ENCODE measurements around the gene CD5L.

Gene CD5L

GRCh38 chr1:157829210-157829609 lies 12.4 kb downstream of the CD5L start:
- H3K36me3 ChIP-seq (ENCODE audit: control insufficient read depth, low read length) = no peaks in the 10 kb centered on the region
- peaks cover 13% of the 10 kb centered on the region for H3F3A ChIP-seq (ENCODE audit: control insufficient read depth, insufficient read depth)
- no peaks in the 10 kb centered on the region for H3K9me2 ChIP-seq (replicated peaks; ENCODE audit: control insufficient read depth, low read length)
- H3K27me3 ChIP-seq (ENCODE audit: control insufficient read depth, low read length) = no peaks in the 10 kb centered on the region
- H3K9me3 ChIP-seq (ENCODE audit: control insufficient read depth, insufficient read depth, low read length) = no peaks in the 10 kb centered on the region
- H4K20me1 ChIP-seq (ENCODE audit: control insufficient read depth, insufficient read depth, low read depth, low read length) = no peaks in the 10 kb centered on the region
- no peaks in the 10 kb centered on the region for H3K79me2 ChIP-seq (ENCODE audit: control insufficient read depth, low read length)
- H3K4me1 ChIP-seq (ENCODE audit: control insufficient read depth, low read length) = peaks cover 68% of the 10 kb centered on the region
- H3K27ac ChIP-seq (ENCODE audit: low read depth, low read length) = peak overlapping the region; percentile 13; the same call in 1 of the 2 replicates
- peak overlapping the region; percentile 20 for H3K4me3 ChIP-seq (ENCODE audit: low read length)
- H3K4me2 ChIP-seq (ENCODE audit: low read length) = peak overlapping the region; percentile 51
- TF ChIP-seq EZH2phosphoT487 (IDR thresholded peaks at IDR 0.05; ENCODE audit: borderline replicate concordance, low read length) (no peak), CTCF (IDR thresholded peaks at IDR 0.05; ENCODE audit: low read depth, low read length, poor library complexity, severe bottlenecking) (no peak)

- H4K20me1 ChIP-seq (ENCODE audit: control insufficient read depth, insufficient read depth, low read depth, low read length) = no peaks in the 10 kb centered on the region
- no peaks in the 10 kb centered on the region; the same call in 1 of the 2 replicates for H3K9me3 ChIP-seq (ENCODE audit: control insufficient read depth, insufficient read depth, low read length)
- H3K36me3 ChIP-seq (ENCODE audit: control insufficient read depth, low read length) = 0 out of 2 replicates have a peak, but pooled peaks cover 7% of the 10 kb centered on the region
- TF ChIP-seq EZH2phosphoT487 (IDR thresholded peaks at IDR 0.05; ENCODE audit: borderline replicate concordance, low read length) = no peak
- no peak for TF ChIP-seq CTCF (IDR thresholded peaks at IDR 0.05; ENCODE audit: low read depth, low read length, poor library complexity, severe bottlenecking)
- peaks cover 91% of the 10 kb centered on the region for H3K4me1 ChIP-seq (ENCODE audit: control insufficient read depth, low read length)
- H3K9me2 ChIP-seq (replicated peaks; ENCODE audit: control insufficient read depth, low read length) = no peaks in the 10 kb centered on the region
- H3K4me3 ChIP-seq (ENCODE audit: low read length) = peak overlapping the region; percentile 76
- H3K79me2 ChIP-seq (ENCODE audit: control insufficient read depth, low read length) = peaks cover 27% of the 10 kb centered on the region
- no peaks in the 10 kb centered on the region for H3K27me3 ChIP-seq (ENCODE audit: control insufficient read depth, low read length)
- peak overlapping the region; percentile 80 for H3K27ac ChIP-seq (ENCODE audit: low read depth, low read length)
- H3K4me2 ChIP-seq (ENCODE audit: low read length) = peak overlapping the region; percentile 78
- H3F3A ChIP-seq (ENCODE audit: control insufficient read depth, insufficient read depth) = peaks cover 46% of the 10 kb centered on the region
These were observed 21.3 kb downstream of the CD5L start for GRCh38 chr1:157820299-157820698.

- no peaks in the 10 kb centered on the region for H4K20me1 ChIP-seq (ENCODE audit: control insufficient read depth, insufficient read depth, low read depth, low read length)
- no peaks in the 10 kb centered on the region; the same call in 1 of the 2 replicates for H3K9me3 ChIP-seq (ENCODE audit: control insufficient read depth, insufficient read depth, low read length)
- H3K9me2 ChIP-seq (replicated peaks; ENCODE audit: control insufficient read depth, low read length) = no peaks in the 10 kb centered on the region
- H3F3A ChIP-seq (ENCODE audit: control insufficient read depth, insufficient read depth) = peaks cover 46% of the 10 kb centered on the region
- H3K36me3 ChIP-seq (ENCODE audit: control insufficient read depth, low read length) = 0 out of 2 replicates have a peak, but pooled peaks cover 7% of the 10 kb centered on the region
- peak within 1 kb of the TSS; percentile 78 for H3K4me2 ChIP-seq (ENCODE audit: low read length)
- H3K27ac ChIP-seq (ENCODE audit: low read depth, low read length) = peak within 1 kb of the TSS; percentile 80
- H3K4me3 ChIP-seq (ENCODE audit: low read length) = peak within 1 kb of the TSS; percentile 76
- peaks cover 32% of the 10 kb centered on the region for H3K79me2 ChIP-seq (ENCODE audit: control insufficient read depth, low read length)
- H3K4me1 ChIP-seq (ENCODE audit: control insufficient read depth, low read length) = peaks cover 95% of the 10 kb centered on the region
- no peak for TF ChIP-seq CTCF (IDR thresholded peaks at IDR 0.05; ENCODE audit: low read depth, low read length, poor library complexity, severe bottlenecking)
- no peak for TF ChIP-seq EZH2phosphoT487 (IDR thresholded peaks at IDR 0.05; ENCODE audit: borderline replicate concordance, low read length)
- no peaks in the 10 kb centered on the region for H3K27me3 ChIP-seq (ENCODE audit: control insufficient read depth, low read length)
These were observed 21.7 kb downstream of the CD5L start, which contains the start of gene FCRL1 for GRCh38 chr1:157819896-157820295. TSS of gene FCRL1 (minus strand) at chr1:157820120. CDS start at chr1:157820037, 83 bp downstream.
